IMR-90 (cell line): ENCODE measurements around the gene CRTC1.

ENCODE experiments used
- CTCF ChIP-seq: conservative IDR thresholded peaks from 2 replicates; pipeline ENCODE4 v1.5.1; 2012; ENCODE audit warnings: mild to moderate bottlenecking, low read depth, low read length, improper control_type of control experiment
- MAZ ChIP-seq: IDR thresholded peaks from 2 replicates; pipeline ENCODE4 v1.6.1; 2012; ENCODE audit warnings: low read depth, mild to moderate bottlenecking, low read length, improper control_type of control experiment, moderate library complexity, borderline replicate concordance
- MXI1 ChIP-seq: IDR thresholded peaks from 2 replicates; pipeline ENCODE4 v1.6.1; 2012; ENCODE audit warnings: low read depth, mild to moderate bottlenecking, low read length, moderate library complexity, borderline replicate concordance
- POLR2A ChIP-seq: IDR thresholded peaks from 2 replicates; pipeline ENCODE4 v1.6.1; 2012; ENCODE audit warnings: mild to moderate bottlenecking, low read depth, low read length
- RCOR1 ChIP-seq: IDR thresholded peaks from 2 replicates; pipeline ENCODE4 v1.6.1; 2012; ENCODE audit warnings: mild to moderate bottlenecking, low read length, improper control_type of control experiment; ENCODE audit not compliant: insufficient replicate concordance
- SMC3 ChIP-seq: fragments of 150-350 bp; IDR thresholded peaks from 2 replicates; pipeline ENCODE4 v1.6.1; 2016; ENCODE audit warnings: low read depth, mild to moderate bottlenecking, antibody characterized with exemption, low read length, moderate library complexity

- TF ChIP-seq POLR2A, result no peak
- no peak for TF ChIP-seq SMC3
- TF ChIP-seq CTCF, result no peak
- no peak for TF ChIP-seq RCOR1
- no peak for TF ChIP-seq MXI1
- no peak for TF ChIP-seq MAZ
Measured at GRCh38 chr19:18669883-18670282, 13.6 kb upstream of the CRTC1 start.
